Subcutaneous adipose tissue (tissue), 4 donors: ENCODE measurements around the gene GOLGA2. TPM values are rescaled to one million over a fixed set of nuclear protein-coding genes. Genes with fewer than 3 reads are reported as not detected.

Experiments used
- CTCF ChIP-seq: fragments of 450-650 bp; IDR thresholded peaks from one replicate; pipeline ENCODE4 v1.5.1; 2016; ENCODE audit warnings: low read depth, mild to moderate bottlenecking, control low read depth, antibody characterized with exemption, moderate library complexity
- total RNA-seq, 4 donors: library from RNA; depleted of rRNA; stranded (reverse); fragments of >200 nt; gene quantifications; one replicate each; pipeline ENCODE4 v1.1.0, GENCODE V29; 2016

GOLGA2 gene
- total RNA-seq, 4 donors from 2014 or later = 70.0 to 123 (median 86.2) TPM

- no peak for TF ChIP-seq CTCF
Observed at GRCh38 chr9:128321343-128321742, 45.5 kb upstream of the GOLGA2 start.

DNA sequence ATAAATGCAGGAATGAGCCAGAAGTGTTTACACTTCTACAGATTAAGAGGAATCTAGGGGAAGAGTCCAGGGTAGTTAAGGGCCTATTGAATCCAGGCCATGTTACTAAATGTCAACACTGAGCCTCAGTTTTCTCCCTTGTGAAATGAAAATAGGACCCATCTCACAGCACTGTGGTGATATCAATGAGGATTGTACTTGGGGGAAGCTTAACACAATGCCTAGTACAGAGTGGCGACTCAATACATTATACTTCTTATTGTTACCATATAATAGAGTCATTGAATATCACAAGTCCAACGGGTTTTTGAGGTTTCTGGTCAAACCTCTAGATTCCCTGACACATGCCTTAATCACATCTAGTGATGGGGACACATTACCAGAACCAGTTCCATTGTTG lies 41.8 kb upstream of the GOLGA2 start:
- no peak for TF ChIP-seq CTCF

GRCh38 chr9:128316421-128316820 lies 40.6 kb upstream of the GOLGA2 start:
- no peak for TF ChIP-seq CTCF

DNA sequence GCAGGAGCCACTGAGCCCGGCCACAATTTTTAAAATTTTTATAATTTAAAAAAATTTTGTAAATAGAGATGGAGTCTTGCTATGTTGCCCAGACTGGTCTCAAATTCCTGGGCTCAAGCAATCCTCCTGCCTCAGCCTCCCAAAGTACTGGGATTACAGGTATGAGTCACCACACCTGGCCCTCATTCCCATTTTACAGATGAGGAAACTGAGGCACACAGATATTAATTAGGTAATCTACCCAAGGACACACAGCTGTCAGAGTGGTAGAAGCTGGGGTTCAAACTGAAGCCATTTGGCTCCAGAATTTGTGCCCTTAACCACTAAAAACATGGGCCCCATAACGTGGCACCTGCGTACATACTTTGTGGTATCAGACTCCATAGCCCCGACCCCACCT lies 38.9 kb upstream of the GOLGA2 start:
- TF ChIP-seq CTCF = no peak

GRCh38 chr9:128310461-128310860 lies 34.7 kb upstream of the GOLGA2 start:
- no peak for TF ChIP-seq CTCF

DNA sequence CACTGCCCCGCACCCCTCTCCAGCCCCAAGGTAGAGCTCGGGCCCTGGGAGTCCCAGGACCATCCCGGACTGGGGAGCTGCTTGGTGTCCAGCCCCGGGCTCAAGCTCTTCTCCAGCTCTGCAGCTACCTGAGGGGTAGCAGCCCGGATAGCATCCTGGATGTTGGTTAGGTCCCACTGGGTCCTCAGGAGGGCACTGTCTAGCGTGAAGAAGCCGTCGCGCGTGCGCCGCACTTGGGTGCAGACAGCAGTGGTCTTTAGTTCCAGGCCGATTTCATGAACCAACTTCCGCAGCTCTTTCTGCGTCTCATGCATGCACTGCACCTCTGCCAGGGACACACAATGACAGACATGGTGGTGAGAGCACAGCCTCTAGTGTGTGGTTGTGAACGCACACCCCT lies 33.7 kb upstream of the GOLGA2 start:
- no peak for TF ChIP-seq CTCF

DNA sequence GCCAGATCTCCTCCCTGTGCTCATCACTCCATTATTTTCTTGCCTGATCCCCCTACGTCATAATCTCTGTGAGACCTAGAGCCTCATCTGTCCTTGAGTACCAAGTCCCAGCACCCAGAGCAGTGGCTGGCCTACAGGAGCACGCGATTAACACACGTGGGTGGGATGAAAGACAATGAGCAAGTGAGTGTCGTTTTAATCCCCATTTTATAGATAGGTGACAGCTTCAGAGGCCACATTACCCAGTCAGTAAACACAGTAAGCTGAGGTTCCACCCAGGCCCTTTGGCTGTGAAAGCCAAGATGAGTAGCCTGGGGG lies 29.1 kb upstream of the GOLGA2 start:
- TF ChIP-seq CTCF = no peak
